ENCODE measurements around the gene IPO4.
A peak's percentile ranks its signal among the peaks of the same experiment; 100 is the strongest.

DNA sequence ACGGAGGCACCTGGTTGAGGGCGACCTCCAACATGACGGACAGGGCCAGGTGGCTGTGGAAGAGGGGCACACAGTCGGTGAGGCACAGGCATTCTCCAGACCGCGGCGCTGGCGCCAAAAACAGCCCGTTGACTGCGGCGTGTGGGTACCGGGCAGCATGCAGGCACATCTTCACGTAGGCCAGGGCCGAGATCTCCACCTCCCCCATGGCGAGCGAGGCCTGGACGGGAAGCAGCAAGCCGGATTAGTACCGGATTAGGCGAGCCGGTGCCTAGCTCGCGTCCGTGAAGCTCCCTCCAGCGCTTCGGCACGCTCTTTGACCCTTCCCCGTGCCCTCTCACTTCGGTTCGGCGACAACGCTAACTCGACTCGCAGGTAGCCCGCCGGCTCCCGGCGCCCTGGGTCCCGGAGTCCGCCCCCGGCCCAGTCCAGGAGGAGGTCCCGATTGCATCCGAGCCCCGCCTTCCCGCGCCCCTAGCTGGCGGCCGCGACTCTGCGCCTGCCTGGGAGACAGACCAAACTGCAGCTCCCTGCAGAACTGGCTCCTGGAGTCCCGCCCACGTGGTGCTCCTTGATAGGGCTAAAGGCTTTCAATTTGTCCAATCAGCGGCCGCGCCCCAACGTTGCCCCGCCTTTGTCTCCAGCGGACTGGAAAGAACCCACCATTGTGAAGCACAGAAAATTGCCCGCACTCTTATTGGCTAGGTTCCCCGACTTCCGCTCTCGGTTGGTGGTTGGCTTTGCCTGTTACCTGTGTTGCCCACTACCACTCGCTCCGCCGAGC is 47.3 kb downstream of the IPO4 start, which contains the start of gene EMC9:
- peak; percentile 36 to 75 (median 64) for TF ChIP-seq CTCF (IDR thresholded peaks at IDR 0.05)
- TF ChIP-seq POLR2A (IDR thresholded peaks at IDR 0.05) = peak; percentile 83 to 88
- TF ChIP-seq EP300 (IDR thresholded peaks at IDR 0.05) = no peak
- TF ChIP-seq POLR2AphosphoS5 (IDR thresholded peaks at IDR 0.05) = peak; percentile 83 to 96 (median 93)
